ENCODE results near the gene ADM2. TPM values are rescaled to one million over a fixed set of nuclear protein-coding genes. Genes with fewer than 3 reads are reported as not detected.

Gene ADM2
- total RNA-seq, 1 donor from 2014 or later = not detected

GRCh38 chr22:50527921-50528681, 46.8 kb downstream of the ADM2 start:
- intact Hi-C loops (cut with DNase I) = loop anchor here (5.0 kb wide), 1 partner anchor 99 kb away; the partner anchor contains the start of gene ARSA
- Histone ChIP-seq H3K27ac (peak overlapping the region in 1 of 2 donors; percentile 80), H3K9me3 (no peaks in the 10 kb centered on the region), H3K36me3 (peaks cover under 1 to 11% of the 10 kb centered on the region in 2 donors), H3K4me1 (peaks cover 18 to 40% of the 10 kb centered on the region in 2 donors), H3K27me3 (peaks cover 11% of the 10 kb centered on the region), H3K4me3 (peak overlapping the region in 1 of 2 donors; percentile 78)
- DNase-seq (ENCODE audit: low spot score in 2 of 2) = no peak
- TF ChIP-seq CTCF (IDR thresholded peaks at IDR 0.05) = no peak

GRCh38 chr22:50528682-50529415, 47.5 kb downstream of the ADM2 start:
- Histone ChIP-seq H3K4me3 (peak overlapping the region in 1 of 2 donors; percentile 78), H3K27me3 (peaks cover 11% of the 10 kb centered on the region), H3K4me1 (peaks cover 18 to 40% of the 10 kb centered on the region in 2 donors)

GRCh38 chr22:50529416-50529896, 48.1 kb downstream of the ADM2 start:
- no peak for TF ChIP-seq CTCF (IDR thresholded peaks at IDR 0.05)
- H3K9me3 ChIP-seq = no peaks in the 10 kb centered on the region
- peak overlapping the region; percentile 80 to 91 for H3K27ac ChIP-seq
- intact Hi-C loops (cut with DNase I) = loop anchor here (5.0 kb wide), 1 partner anchor 98 kb away; the partner anchor contains the start of gene ARSA
- H3K4me3 ChIP-seq = peak overlapping the region; percentile 61 to 78
- no peak for DNase-seq (ENCODE audit: low spot score in 2 of 2)
- peaks cover 18 to 37% of the 10 kb centered on the region in 2 donors for H3K4me1 ChIP-seq
- no peaks in the 10 kb centered on the region for H3K36me3 ChIP-seq
- peaks cover 11% of the 10 kb centered on the region for H3K27me3 ChIP-seq

More at GRCh38 chr22:50528682-50529415, 47.5 kb downstream of the ADM2 start:
- no peak for TF ChIP-seq CTCF (IDR thresholded peaks at IDR 0.05)
- Histone ChIP-seq H3K36me3 (peaks cover 0 to 3% of the 10 kb centered on the region in 2 donors), H3K27ac (peak overlapping the region; percentile 80 to 91), H3K9me3 (no peaks in the 10 kb centered on the region)
- intact Hi-C loops (cut with DNase I) = loop anchor here (5.0 kb wide), 1 partner anchor 98 kb away; the partner anchor contains the start of gene ARSA
- no peak for DNase-seq (ENCODE audit: low spot score in 2 of 2)

- TF ChIP-seq CTCF (IDR thresholded peaks at IDR 0.05) = no peak
- Histone ChIP-seq H3K36me3 (no peaks in the 10 kb centered on the region), H3K9me3 (no peaks in the 10 kb centered on the region), H3K4me1 (peaks cover 18 to 31% of the 10 kb centered on the region in 2 donors), H3K27ac (peak within 1 kb of the TSS; percentile 80 to 91), H3K27me3 (peaks cover 11% of the 10 kb centered on the region), H3K4me3 (peak within 1 kb of the TSS; percentile 61 to 78)
- peak in 1 of 2 donors; percentile 88 for DNase-seq (ENCODE audit: low spot score in 2 of 2)
- intact Hi-C loops (cut with DNase I) = loop anchor here (5.0 kb wide), 1 partner anchor 97 kb away; the partner anchor contains the start of gene ARSA
These were observed 48.7 kb downstream of the ADM2 start, which contains the start of gene TYMP for GRCh38 chr22:50529897-50530579. TSS of gene TYMP (minus strand) at chr22:50530012. CDS start at chr22:50529709, 303 bp downstream.

- Histone ChIP-seq H3K4me1 (peaks cover 18 to 30% of the 10 kb centered on the region in 2 donors), H3K4me3 (peak overlapping the region; percentile 61 to 78), H3K27me3 (peaks cover 11% of the 10 kb centered on the region), H3K27ac (peak overlapping the region; percentile 80 to 91), H3K9me3 (no peaks in the 10 kb centered on the region), H3K36me3 (no peaks in the 10 kb centered on the region)
- peak in 1 of 2 donors; percentile 73 for DNase-seq (ENCODE audit: low spot score in 2 of 2)
- intact Hi-C loops (cut with DNase I) = no loop called here
- peak in 1 of 3 experiments; percentile 7 for TF ChIP-seq CTCF (IDR thresholded peaks at IDR 0.05)
These were observed 49.2 kb downstream of the ADM2 start for GRCh38 chr22:50530580-50530876.
